Measurements from ENCODE around the gene KIF23.

KIF23 gene

GRCh38 chr15:69460481-69460880, 46.3 kb downstream of the KIF23 start:
- no peak for DNase-seq (ENCODE audit: low read depth, low spot score)
- H3K27ac ChIP-seq = no peak overlapping the region

GRCh38 chr15:69462030-69462492, 47.9 kb downstream of the KIF23 start:
- H3K27ac ChIP-seq = peak overlapping the region; percentile 71

GRCh38 chr15:69462493-69463181, 48.5 kb downstream of the KIF23 start:
- H3K27ac ChIP-seq = peak overlapping the region; percentile 71
- DNase-seq (ENCODE audit: low read depth, low spot score) = peak; percentile 80

More at GRCh38 chr15:69462030-69462492, 47.9 kb downstream of the KIF23 start:
- no peak for DNase-seq (ENCODE audit: low read depth, low spot score)

GRCh38 chr15:69463182-69463756, 49.1 kb downstream of the KIF23 start:
- DNase-seq (ENCODE audit: low read depth, low spot score) = no peak
- peak overlapping the region; percentile 71 for H3K27ac ChIP-seq

- DNase-seq (ENCODE audit: low read depth, low spot score) = no peak
Measured at GRCh38 chr15:69465253-69465652, 51.1 kb downstream of the KIF23 start.

GRCh38 chr15:69466733-69467132, 52.6 kb downstream of the KIF23 start:
- peak overlapping the region; percentile 12 for H3K27ac ChIP-seq
- DNase-seq (ENCODE audit: low read depth, low spot score) = no peak

More at GRCh38 chr15:69465253-69465652, 51.1 kb downstream of the KIF23 start:
- no peak overlapping the region for H3K27ac ChIP-seq

GRCh38 chr15:69467636-69468035, 53.5 kb downstream of the KIF23 start:
- no peak for DNase-seq (ENCODE audit: low read depth, low spot score)
- H3K27ac ChIP-seq = peak overlapping the region; percentile 53

GRCh38 chr15:69468241-69469121, 54.3 kb downstream of the KIF23 start:
- DNase-seq (ENCODE audit: low read depth, low spot score) = peak; percentile 95
- peak overlapping the region; percentile 53 for H3K27ac ChIP-seq

- no peak for DNase-seq (ENCODE audit: low read depth, low spot score)
- H3K27ac ChIP-seq = no peak overlapping the region
Measured at GRCh38 chr15:69469467-69470201, 55.5 kb downstream of the KIF23 start.

- DNase-seq (ENCODE audit: low read depth, low spot score) = no peak
- H3K27ac ChIP-seq = no peak overlapping the region
Measured at GRCh38 chr15:69472046-69472445, 57.9 kb downstream of the KIF23 start.

- DNase-seq (ENCODE audit: low read depth, low spot score) = no peak
- no peak overlapping the region for H3K27ac ChIP-seq
Measured at GRCh38 chr15:69472562-69472961, 58.4 kb downstream of the KIF23 start.

- DNase-seq (ENCODE audit: low read depth, low spot score) = no peak
- no peak overlapping the region for H3K27ac ChIP-seq
Measured at GRCh38 chr15:69474291-69474690, 60.1 kb downstream of the KIF23 start.

GRCh38 chr15:69474846-69475455, 60.8 kb downstream of the KIF23 start:
- DNase-seq (ENCODE audit: low read depth, low spot score) = no peak
- H3K27ac ChIP-seq = no peak overlapping the region

GRCh38 chr15:69475769-69476358, 61.7 kb downstream of the KIF23 start:
- H3K27ac ChIP-seq = no peak overlapping the region
- no peak for DNase-seq (ENCODE audit: low read depth, low spot score)

GRCh38 chr15:69476704-69477473, 62.7 kb downstream of the KIF23 start:
- no peak for DNase-seq (ENCODE audit: low read depth, low spot score)
- H3K27ac ChIP-seq = no peak overlapping the region

GRCh38 chr15:69478259-69478781, 64.2 kb downstream of the KIF23 start:
- DNase-seq (ENCODE audit: low read depth, low spot score) = no peak

GRCh38 chr15:69479081-69479480, 64.9 kb downstream of the KIF23 start:
- no peak for DNase-seq (ENCODE audit: low read depth, low spot score)
- H3K27ac ChIP-seq = no peak overlapping the region

More at GRCh38 chr15:69478259-69478781, 64.2 kb downstream of the KIF23 start:
- H3K27ac ChIP-seq = no peak overlapping the region

GRCh38 chr15:69479971-69480370, 65.8 kb downstream of the KIF23 start:
- H3K27ac ChIP-seq = no peak overlapping the region
- no peak for DNase-seq (ENCODE audit: low read depth, low spot score)

Data from epithelial cell of prostate (primary cell).